CD4-positive, alpha-beta T cell treated with Interleukin-1 beta for 1 hour (primary cell): ENCODE data around the gene RGS10.
A peak's percentile ranks its signal among the peaks of the same experiment; 100 is the strongest.

Experiments
- DNase-seq, 2 donors: peaks; one replicate each; pipeline ENCODE4 v3.0.0-alpha.2; 2020 to 2022

The RGS10 gene

DNA sequence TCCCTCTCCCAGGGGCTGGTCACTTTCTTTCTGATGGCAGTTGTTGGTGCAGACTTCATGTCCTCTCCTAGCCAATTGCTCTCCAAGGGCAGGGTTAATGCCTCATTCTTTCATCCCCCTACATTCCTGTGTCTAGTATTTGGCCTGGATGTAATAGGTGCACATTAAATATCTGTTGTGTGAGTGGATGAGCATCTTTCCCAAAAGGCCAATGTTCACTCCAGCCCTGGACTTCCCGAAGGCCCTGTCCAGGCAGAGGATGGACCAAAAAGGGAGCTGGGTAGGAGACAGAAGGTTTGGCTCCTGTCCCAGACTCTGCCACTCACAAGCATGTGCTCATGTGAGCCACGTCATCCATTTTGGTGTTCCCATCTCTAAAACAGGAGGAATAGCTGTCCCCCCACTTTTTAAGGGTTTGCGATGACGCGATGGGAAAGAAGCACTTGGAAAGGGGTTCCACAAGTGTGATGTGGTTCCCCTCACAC lies 47.5 kb downstream of the RGS10 start:
- no peak for DNase-seq

DNA sequence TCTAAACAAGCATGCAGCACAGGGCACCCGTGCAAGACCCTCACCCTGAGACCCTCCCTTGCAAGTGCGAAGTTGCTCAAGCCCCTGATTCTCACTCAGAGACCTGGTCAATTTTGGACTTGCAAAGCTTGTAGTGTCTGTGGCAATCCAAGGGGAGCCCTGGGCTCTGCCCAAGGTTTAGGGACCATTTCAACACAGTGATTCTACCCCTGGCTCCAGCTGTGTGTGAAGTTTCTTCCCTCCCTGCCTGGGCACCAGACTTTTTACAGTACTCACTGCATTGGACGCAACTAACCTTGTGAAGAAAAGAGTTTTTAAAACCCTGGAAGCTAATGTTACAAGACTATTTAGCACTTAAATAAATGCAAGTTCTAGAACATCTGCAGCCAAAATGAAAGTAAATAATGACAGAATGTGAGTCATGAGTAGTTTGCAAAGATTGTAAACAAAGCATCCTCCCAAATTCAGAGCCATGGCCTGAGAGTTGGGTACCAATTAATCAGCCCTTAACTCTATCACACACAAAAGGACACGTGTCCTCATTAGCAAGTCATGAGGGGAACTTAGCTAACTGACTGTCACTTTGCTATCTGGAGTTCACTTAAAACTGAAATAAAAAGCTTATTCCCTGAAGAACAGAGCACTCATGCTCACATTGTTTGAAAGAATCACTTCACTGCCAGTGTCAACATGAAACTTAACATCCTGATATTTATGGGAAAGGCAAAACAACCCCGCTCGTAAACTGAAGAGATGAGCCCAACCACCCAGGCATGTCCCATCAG lies 48.1 kb downstream of the RGS10 start:
- no peak for DNase-seq

DNA sequence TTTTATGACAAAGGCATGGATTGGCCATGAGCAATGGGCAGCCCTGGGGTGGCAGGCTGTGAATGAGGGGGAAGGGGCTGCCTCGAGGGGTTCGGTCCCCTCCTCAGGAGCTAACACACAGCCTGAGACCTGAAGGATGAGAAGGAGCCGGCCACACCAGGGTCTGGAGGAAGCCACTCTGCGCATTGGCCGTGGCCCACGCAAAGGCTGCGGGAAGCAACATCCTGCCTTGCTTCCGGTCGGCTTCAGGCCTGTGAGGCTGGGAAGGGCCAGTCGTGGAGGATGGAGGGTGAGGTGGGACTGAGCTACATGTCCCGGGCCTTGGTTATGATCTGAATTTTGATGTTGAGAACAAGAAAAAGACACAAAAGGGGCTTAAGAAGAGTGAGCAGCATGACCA lies 49.4 kb downstream of the RGS10 start:
- DNase-seq: no peak

DNA sequence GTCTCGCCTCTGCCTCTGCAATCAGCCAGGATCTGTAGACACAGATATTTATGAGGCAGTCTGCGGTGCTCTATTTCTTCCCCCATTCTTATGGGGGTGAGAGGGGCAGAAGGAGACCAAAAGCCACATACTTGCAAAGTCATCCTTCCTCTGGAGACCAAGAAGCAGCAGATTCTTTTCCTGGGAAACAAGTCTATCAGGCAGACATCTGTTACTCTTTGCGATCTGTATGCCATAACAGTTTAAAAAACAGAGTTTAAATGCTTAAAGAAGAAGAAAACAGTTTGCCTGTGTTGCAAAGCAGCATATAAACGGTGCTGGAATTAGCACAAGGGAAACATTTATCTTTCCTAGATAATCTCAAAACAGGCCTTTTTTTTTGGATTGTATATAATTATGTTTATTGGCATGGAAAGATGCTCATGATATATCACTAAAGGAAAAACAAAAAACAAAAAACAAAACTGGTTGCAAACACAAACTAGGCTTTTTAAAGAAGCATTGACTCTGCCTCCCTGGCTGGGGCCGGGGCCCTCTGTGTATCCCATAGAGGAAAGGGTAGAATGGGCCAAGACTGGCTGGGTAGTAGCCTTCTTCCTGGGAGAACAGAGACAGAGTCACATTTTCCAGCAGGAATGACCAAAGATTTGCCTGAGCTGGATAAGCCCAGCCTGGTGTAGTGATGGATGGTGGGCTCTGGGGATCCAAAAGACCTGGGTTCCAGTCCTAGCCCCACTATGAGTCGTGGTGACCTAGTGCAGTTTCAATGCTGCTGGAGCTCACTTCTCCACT lies 50.4 kb downstream of the RGS10 start:
- no peak for DNase-seq

DNA sequence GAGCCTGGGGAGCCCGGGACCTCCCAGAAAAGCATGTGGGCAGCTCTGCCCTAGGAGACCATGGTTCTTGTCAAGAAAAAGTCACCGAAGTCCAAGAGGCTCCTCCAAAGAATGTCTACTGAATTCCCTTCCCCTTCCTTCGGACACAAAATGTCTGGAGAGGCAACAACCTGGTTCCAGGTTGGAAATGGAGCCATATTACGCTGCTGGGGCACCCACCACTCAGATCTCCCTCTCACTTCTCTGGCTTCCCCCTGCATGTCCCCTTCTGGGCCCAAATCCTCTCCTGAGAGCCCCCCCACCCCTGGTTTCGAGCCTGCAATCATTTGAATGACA lies 52.6 kb downstream of the RGS10 start:
- DNase-seq: no peak

DNA sequence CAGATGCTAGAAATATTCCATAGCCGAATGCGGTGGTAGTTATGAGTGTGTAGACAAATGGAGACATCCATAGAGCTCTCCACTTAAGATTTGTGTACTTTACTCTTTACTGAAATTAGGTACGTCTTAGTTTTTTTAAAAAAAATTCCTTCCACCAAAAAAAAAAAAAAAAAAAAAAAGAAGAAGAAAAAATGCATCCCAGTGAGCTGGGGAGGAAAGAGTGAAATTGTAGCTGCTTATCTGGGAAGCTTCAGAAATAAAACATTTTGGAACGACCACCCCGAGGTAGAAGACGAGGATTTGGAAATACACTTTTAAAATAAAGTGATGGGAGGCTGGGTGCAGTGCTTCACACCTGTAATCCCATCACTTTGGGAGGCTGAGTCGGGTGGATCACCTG lies 53.8 kb downstream of the RGS10 start:
- DNase-seq: no peak

DNA sequence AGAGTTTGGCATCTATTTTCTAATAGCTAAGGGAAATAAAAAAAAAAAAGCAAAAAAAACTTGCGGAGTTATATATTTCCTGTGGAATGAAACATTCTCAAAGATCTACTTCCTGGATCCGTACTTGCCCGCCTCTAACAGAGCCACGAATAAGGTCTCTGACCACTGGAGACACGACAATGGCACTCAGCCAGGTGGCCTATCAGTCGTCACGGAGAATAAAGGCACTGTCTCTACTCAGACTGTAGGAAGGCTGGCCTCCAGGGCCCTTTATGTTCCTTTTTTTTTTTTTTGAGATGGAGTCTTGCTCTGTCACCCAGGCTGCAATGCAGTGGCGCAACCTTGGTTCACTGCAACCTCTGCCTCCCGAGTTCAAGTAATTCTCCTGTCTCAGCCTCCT lies 58.7 kb downstream of the RGS10 start:
- no peak for DNase-seq

DNA sequence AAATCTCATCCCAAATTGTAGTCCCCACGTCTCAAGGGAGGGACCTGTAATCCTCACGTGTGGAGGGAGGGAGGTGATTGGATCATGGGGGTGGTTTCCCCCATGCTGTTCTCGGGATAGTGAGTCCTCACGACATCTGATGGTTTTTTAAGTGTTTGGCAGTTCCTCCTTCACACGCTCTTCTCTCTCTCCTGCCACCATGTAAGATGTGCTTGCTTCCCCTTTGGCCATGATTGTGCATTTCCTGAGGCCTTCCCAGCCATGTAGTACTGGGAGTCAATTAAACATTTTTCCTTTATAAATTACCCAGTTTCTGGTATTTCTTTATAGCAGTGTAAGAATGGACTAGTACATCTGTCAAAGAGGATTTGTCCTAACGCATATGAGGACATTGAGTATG lies 59.5 kb downstream of the RGS10 start:
- no peak for DNase-seq

DNA sequence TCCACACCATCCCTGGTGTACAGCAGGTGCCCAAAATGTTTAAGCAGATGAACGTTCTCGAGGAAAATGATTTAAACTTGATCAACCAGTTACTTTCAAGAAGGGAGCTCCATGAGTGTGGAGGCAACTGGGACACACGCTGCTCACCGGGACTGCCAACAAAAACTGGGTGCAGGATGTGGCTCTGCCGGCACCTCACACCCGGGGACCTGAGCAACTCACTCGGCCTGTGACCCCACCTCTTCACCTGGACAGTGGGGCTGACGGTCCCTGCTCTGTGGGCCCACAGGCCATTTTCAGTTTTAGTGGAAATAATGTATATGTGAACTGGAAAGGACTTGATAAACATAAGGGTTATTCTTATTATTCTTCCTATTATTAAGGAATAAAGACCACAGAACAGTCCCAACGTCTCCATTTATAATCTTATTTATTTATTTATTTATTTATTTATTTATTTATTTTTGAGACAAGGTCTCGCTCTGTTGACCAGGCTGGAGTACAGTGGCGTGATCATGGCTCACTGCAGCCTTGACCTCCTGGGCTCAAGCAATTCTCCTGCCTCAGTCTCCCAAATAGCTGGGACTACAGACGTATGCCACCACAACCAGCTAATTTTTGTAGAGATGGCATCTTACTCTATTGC lies 60.6 kb downstream of the RGS10 start:
- no peak for DNase-seq

DNA sequence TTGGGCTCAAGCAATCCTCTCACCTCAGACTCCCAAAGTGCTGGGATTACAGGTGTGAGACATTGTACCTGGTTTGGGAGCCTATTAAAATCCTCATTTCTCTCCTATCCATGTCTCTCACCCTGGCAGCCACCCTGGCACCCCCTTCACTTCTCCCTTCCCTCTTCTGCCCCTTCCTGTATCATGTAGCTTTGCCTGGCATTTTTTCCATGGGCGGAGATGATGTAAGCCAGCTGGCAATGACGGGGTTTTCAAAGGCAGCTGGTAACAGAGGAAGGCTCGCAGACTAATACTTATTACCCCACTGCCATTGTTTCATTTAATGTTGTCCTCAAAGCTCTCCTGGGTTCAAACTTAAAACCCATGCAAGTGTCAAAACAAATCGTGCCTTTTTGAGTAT lies 61.9 kb downstream of the RGS10 start:
- no peak for DNase-seq

DNA sequence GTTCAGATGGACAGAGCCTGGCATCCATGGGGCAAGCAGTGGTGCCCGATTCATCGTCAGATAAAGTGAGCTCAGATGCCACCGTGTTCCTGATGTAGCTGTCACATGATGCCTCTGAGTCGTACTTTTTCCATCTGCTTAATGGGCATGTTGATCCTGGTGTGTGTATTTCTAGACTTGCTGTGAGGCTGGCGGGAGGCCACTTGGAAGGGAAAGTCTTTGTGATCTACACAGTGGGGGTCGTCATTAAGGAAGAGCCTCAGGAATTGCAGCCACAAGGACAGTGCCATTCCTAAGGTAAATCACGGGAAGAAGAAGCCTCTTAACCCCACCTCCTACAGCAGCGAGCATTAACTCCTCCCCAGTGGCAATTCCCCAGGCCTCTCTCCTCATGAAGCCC lies 63.0 kb downstream of the RGS10 start:
- DNase-seq: no peak

DNA sequence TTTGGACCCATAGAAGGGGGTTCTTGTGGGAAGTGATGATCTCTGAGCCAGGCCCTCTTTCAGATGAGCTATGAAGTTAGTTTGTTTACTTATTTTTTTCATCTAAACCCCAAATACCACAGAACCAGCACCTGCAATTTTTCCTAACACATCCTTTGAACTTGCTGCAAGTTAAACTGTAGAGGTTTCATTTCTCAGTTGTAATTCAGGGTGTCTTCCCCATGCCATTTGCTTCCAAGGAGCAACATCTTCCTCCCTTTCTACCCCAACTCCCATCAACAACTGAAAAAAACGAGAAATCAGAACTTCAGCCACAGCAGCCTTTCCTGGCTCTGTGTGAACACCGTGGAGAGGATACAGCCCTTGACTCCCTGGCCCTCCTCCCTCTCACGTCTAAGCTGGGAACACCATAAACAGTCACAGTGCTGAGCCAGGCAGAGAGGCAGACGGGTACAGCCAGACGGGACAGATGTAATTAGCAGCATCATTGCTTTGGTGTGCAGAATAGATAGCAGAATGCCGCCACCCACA lies 63.6 kb downstream of the RGS10 start:
- no peak for DNase-seq

DNA sequence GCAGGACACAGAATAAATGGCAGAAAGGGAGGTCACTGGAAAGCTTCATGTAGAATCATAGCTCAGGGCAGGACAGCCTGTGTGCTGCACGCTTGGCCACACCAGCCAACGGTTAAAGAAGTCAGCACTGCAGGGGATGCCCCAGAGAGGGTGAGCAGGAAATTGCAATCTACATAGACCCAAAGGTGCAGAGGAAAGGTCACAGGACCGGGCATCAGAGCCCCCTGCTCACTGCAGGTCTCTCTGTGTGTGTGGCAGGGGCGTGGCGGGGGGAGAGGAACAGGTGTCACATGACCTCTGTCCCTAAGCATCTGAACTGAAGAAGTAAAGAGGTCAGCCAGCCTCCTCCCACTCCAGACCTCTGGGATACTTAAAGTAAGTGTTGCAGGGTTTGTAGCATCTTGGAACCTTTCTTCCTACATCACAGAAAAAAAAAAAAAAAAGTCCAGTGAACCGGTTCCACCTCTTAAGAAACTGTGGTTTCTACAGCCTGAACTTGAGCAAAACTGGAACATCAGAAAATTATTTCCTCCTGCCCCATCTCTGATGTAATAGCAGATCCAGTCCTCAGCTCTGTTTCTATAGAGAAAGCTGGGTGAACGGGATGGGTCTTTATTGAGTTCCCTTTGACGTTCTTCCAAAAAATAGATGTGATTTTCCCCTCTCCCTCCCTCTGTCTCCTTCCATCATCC lies 64.3 kb downstream of the RGS10 start:
- DNase-seq: peak; percentile 26 to 39

DNA sequence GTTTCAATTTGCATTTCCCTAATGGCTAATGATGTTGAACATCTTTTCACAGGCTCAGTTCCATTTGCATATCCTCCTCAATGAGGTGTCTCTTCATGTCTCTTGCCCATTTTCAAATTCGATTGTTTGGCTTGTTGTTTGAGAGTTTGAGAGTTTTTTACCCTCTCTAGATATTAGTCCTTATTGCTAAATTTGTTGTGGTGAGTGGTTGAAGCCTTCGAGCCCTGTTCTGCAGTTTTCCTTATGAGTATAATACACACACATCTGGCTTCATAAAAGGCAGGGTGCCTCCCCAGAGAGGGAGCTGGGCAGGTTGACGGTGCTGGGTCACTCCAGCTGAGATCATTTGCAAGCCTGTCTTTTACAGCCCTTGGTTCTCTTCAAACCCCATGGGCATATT lies 65.1 kb downstream of the RGS10 start:
- no peak for DNase-seq

DNA sequence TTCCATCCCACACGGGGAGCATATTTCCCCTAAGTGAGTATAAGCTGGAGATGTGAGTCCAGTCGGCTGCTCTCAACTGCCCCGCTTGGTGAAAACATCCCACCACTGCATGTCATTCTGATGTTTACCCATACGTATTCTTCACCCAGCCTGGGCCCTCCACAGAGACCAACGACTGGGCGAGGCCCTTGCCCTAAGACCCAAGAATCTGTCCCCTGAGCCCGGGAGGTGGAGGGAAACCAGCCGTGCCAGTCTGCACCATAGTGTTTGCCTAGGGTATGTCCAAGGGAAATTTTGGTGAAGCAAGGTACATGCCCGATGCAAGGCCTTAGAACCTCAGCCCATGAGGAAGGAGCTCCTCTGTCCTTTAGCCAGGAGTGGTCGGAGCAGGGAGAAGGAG lies 67.9 kb downstream of the RGS10 start:
- no peak for DNase-seq

DNA sequence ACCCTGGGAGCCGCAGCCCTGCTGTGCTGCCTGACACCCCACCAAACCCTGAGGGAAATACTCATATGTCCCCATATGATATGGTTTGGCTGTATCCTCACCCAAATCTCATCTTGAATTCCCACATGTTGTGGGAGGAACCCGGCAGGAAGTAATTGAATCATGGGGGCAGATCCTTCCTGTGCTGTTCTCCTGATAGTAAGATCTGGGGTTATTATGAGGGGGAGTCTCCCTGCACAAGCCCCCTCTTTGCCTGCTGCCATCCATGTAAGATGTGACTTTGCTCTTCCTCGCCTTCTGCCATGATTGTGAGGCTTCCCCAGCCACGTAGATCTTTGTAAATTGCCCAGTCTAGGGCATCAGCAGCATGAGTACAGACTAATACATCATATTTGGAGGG lies 68.7 kb downstream of the RGS10 start:
- DNase-seq: no peak

DNA sequence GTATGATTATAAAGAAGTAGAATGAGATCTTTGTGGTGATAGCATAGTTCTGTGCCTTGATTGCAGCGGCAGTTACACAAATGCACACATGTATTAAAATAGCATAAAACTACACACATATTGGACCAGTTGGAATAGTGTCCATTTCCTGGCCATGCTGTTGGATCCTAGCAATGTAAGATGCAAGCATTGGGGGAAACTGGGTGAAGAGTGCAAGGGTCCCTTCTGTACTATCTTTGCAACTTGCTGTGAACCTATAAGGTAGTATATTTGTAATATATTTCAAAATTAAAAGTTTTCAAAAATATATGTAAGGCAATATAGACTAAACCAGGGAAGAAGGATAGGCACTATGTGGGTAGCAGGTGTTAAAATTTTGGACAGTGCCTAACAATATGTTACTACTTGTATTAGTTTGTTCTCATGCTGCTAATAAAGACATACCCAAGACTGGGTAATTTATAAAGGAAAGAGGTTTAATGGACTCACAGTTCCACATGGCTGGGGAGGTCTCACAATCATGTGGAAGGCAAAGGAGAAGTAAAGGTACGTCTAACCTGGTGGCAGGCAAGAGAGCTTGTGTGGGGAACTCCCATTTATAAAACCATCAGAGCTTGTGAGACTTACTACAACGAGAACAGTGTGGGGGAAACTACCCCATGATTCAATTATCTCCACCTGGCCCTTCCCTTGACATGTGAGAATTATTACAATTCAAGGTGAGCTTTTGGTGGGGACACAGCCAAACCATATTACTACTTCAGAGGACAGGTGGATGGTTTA lies 71.4 kb downstream of the RGS10 start:
- no peak for DNase-seq

DNA sequence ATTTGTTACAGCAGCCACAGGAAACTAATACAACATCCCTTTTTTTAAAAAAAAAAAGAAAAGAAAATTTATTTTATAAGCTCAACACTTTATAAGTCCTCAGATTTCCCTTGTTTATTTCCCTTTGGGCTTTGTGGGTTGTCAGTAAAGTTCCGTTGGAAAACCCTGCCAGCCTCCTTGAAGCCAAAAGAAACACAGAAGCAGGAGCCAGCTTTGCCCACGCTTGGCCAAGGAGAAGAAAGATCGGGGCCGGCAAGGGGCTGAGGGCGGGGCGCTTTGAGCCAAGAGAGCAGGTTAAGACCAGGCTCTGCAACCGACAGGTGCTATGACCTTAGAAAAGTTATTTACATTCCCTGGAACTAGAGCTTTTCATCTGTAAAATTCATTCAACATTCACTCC lies 72.7 kb downstream of the RGS10 start:
- no peak for DNase-seq

DNA sequence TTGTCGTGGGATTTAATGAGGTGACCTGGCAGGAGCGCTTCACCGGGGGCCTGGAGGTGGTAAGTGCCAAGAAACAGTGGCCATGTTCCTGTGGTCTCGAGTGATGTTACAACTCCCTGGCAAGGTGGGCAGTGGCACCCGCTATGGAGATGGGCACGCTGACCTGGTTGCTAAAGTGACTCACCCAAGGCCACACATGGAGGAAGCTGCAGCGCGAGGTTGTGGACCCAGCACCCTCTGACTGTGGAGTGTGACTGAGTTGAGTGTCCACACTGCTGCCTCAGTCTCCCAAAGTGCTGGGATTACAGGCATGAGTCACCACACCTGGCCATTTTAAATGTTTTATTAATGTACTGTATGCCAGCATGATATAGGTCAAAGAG lies 73.2 kb downstream of the RGS10 start:
- DNase-seq: no peak

DNA sequence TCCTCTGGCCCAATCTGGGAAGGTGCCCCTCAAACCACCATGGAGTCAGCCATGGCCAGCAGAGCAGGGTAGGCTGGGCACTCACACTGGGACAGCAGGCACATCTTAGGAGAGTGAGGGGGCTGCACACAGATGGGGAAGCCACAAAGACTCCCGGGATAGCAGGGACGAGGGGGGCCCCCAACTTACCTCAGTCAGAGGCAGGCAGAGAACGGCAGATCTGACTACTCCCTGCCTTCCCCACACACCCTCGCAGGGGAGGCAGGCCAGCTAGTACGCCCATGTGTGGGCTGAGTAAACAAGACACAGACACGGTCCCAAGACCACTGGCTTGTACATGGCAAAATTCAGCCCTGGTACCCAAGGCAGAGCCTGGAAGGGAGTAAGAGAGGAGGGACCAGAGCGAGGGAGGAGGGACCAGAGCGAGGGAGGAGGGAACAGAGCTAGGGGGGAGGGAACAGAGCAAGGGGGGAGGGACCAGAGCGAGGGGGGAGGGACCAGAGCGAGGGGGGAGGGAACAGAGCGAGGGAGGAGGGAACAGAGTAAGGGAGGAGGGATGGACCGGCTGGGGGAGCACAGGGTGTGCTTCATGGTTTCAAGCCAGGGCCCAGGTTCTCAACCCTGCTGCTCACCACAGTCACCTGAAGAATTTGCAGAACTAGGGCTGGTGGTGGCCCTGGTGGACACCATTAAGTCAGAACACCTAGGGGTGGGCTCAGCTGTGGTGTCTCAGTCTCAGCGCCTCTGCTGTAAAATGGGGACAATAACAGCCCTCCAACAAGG lies 73.8 kb downstream of the RGS10 start:
- no peak for DNase-seq

DNA sequence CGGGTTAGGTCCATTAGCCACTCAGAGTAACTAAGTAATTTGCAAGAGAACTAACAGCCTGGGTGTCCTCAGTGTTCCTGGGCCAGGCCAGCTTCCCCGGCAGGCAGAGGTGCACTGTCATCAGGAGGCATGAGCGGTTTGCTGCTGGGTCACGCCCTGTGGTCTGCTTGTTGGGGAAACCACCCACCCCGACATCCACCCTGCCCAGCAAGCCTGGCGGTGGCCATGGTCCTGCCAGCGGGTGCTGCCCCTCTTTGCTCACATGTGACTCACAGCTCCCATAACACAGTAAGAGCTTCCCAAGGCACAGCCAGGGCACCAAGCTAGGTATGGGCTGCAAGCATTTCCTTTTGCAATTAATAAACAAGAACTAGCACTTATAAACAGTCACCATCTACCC lies 75.9 kb downstream of the RGS10 start:
- DNase-seq: peak; percentile 36 to 43

DNA sequence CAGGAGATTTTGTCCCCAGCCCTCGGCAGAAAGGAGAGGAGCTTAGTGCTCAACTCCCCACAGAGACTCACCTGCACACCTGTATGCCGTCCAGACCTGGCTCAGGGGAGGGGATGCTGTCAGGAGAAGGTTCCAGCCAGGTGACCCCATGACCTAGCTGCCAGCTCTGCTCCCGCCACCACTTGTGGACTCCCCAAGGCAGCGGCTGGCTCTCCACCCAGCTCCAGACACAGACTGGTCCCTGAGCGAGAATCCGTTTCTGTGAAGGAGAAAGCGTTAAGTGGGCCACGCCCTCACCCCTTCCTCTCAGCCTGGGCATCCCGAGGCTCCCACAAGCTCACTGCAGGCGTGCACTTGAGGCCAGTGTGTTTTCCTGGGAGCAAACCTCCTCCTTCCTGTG lies 76.4 kb downstream of the RGS10 start:
- DNase-seq: no peak
